Esophagus squamous epithelium (tissue), 4 donors: ENCODE results near the gene PKD1.

Source experiments
- CTCF ChIP-seq, 6 experiments: fragments of 450-650 bp in 4 of 6; fragments of 200-600 bp in 2 of 6; sonication (generic) in 2 of 6; IDR thresholded peaks; one replicate each; pipeline ENCODE4 v1.5.1; 2016 to 2019; ENCODE audit warnings: antibody characterized with exemption in 6 of 6, mild to moderate bottlenecking in 4 of 6, moderate library complexity in 4 of 6
- POLR2A ChIP-seq, 4 donors: fragments of 450-650 bp; IDR thresholded peaks; one replicate each; pipeline ENCODE4 v1.6.1; 2017; ENCODE audit warnings: antibody characterized with exemption in 4 of 4, mild to moderate bottlenecking in 4 of 4, moderate library complexity in 3 of 4

GRCh38 chr16:2082171-2082982 is 53.3 kb downstream of the PKD1 start:
- TF ChIP-seq CTCF (IDR thresholded peaks at IDR 0.05) (peak in 2 of 6 experiments; percentile 10 to 15), POLR2A (IDR thresholded peaks at IDR 0.05) (peak in 1 of 4 donors; percentile 13)
